HG02763 (cell line): ENCODE measurements around the gene GARIN5A.
"Not testable (repeated sequence)": the region's sequence is repeated elsewhere in the genome, so short reads cannot be mapped to it uniquely, and the experiment has no call there.

Experiments
- ATAC-seq: cut with Tn5 transposase; IDR thresholded peaks from one replicate; pipeline ENCODE4 v1.9.1; 2021; ENCODE audit warnings: mild to moderate bottlenecking, moderate library complexity; ENCODE audit not compliant: unreplicated experiment

Gene GARIN5A

GRCh38 chr19:50465986-50466705 is 10.5 kb downstream of the GARIN5A start:
- ATAC-seq, result no peak

- ATAC-seq, result no peak
Observed at GRCh38 chr19:50465000-50465399, 11.6 kb downstream of the GARIN5A start.

GRCh38 chr19:50464348-50464747 is 12.3 kb downstream of the GARIN5A start:
- ATAC-seq, result no peak

- no peak for ATAC-seq
Observed at GRCh38 chr19:50462970-50463369, 13.7 kb downstream of the GARIN5A start.

- ATAC-seq, result no peak
Observed at GRCh38 chr19:50461066-50461875, 15.4 kb downstream of the GARIN5A start.

- peak; percentile 42 for ATAC-seq
Observed at GRCh38 chr19:50460161-50460765, 16.4 kb downstream of the GARIN5A start.

- ATAC-seq, result no peak
Observed at GRCh38 chr19:50459638-50460037, 17.0 kb downstream of the GARIN5A start.

- no peak for ATAC-seq
Observed at GRCh38 chr19:50459067-50459456, 17.6 kb downstream of the GARIN5A start.

- ATAC-seq, result no peak
Observed at GRCh38 chr19:50458396-50459066, 18.1 kb downstream of the GARIN5A start.

GRCh38 chr19:50457300-50457699 is 19.3 kb downstream of the GARIN5A start:
- no peak for ATAC-seq

- ATAC-seq, result no peak
Observed at GRCh38 chr19:50455992-50456391, 20.7 kb downstream of the GARIN5A start.

GRCh38 chr19:50453243-50453642 is 23.4 kb downstream of the GARIN5A start:
- no peak for ATAC-seq

GRCh38 chr19:50451223-50451534 is 25.5 kb downstream of the GARIN5A start:
- ATAC-seq, result no peak

- ATAC-seq, result no peak
Observed at GRCh38 chr19:50450369-50451222, 26.1 kb downstream of the GARIN5A start.

GRCh38 chr19:50449236-50449899 is 27.3 kb downstream of the GARIN5A start:
- no peak for ATAC-seq

GRCh38 chr19:50447750-50448149 is 28.9 kb downstream of the GARIN5A start:
- no peak for ATAC-seq

- ATAC-seq, result no peak
Observed at GRCh38 chr19:50447053-50447452, 29.6 kb downstream of the GARIN5A start.

- no peak for ATAC-seq
Observed at GRCh38 chr19:50444059-50444458, 32.6 kb downstream of the GARIN5A start.

- not testable (repeated sequence) for ATAC-seq
Observed at GRCh38 chr19:50439130-50439529, 37.5 kb downstream of the GARIN5A start.

- no peak for ATAC-seq
Observed at GRCh38 chr19:50437862-50438449, 38.7 kb downstream of the GARIN5A start.
